ENCODE results near the gene KBTBD4. TPM values are rescaled to one million over a fixed set of nuclear protein-coding genes. Genes with fewer than 3 reads are reported as not detected.

Gene KBTBD4
- total RNA-seq (2021; ENCODE audit: unreplicated experiment) (13.2 TPM), Bru-seq, nascent RNA (percentile 63 among the genes with signal in this experiment), BruChase-seq, experiment 1, labeled RNA remaining after a 6-hour chase (percentile 49 among the genes with signal in this experiment), BruChase-seq, experiment 2, labeled RNA remaining after a 2-hour chase (percentile 86 among the genes with signal in this experiment)
- 15.0 and 16.0 TPM in 2 replicates for polyA plus RNA-seq (2012)
- long read RNA-seq, transcript KBTBD4-202 (4 exons, 2,372 nt), result major isoform, 40 of 55 reads
- long read RNA-seq, partial matches to known transcripts, result 0 of 55 reads
- long read RNA-seq, other reads (novel, unspliced or antisense), result 8 of 55 reads

DNA sequence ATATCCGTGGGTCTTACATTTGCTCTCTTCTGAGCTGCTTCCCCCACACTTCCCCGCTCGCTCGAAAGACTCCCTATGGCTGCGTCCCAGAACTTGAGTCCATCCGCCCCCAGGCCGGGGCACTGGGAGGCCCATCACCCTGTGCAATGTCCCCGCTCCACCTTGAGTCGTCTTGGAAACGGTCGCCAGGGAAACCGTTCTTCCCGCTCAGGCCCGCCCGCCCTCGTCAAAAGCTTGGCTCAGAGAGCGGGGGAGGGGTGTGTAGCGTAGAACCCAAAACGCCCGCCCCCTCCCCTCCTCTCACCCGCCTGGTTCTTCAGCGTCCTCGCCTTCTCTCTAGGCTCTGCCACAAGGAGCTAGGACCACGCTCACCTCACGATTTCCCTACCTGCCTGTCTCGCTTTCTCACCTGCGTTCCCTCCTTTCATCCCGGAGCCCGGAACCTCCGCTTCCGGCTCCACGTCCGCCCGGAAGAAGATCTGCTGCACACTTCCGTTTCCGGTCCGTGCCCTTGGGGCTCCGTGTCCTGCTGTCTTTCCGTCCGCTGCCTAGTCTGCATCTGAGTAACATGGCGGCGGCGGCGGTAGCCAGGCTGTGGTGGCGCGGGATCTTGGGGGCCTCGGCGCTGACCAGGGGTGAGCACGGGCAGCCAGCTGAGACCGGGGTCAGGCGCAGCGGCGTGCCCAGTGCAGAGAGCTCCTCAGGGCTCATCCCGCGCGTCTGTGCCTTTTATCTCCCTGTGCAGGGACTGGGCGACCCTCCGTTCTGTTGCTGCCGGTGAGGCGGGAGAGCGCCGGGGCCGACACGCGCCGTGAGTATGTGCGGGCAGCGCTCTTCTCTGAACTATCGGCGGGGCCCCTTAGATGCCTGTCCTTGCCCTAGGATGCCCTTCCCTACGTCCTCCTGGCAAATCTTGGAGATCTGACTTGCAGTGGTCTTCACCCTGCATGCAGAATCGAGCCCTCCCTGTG, at the start of gene KBTBD4, which contains the start of gene NDUFS3:
Gene KBTBD4, minus strand, starts transcription at position 447 of the 971 bp plus-strand sequence. Its CDS starts 19 bp downstream, at position 428.
Gene NDUFS3, plus strand, starts transcription at position 551 of the 971 bp plus-strand sequence. Its CDS starts 18 bp downstream, at position 569.
- no peaks in the 10 kb centered on the region for H3K27me3 ChIP-seq (ENCODE audit: insufficient read depth, low read length)
- BruUV-seq (replicated peaks), result TSS peak; percentile 74
- H3K9ac ChIP-seq (ENCODE audit: low read length), result peak within 1 kb of the TSS; percentile 88
- peak within 1 kb of the TSS; percentile 76 for H3K27ac ChIP-seq (ENCODE audit: low read depth, low read length)
- no peaks in the 10 kb centered on the region for H4K20me1 ChIP-seq (ENCODE audit: insufficient read depth)
- H3K36me3 ChIP-seq (ENCODE audit: control insufficient read depth in 1 of 2, insufficient read depth in 2 of 2, low read length in 2 of 2), result peaks cover 29 to 42% of the 10 kb centered on the region in 2 experiments
- H2AFZ ChIP-seq (ENCODE audit: low read depth, low read length, poor library complexity, severe bottlenecking), result no peak within 1 kb of the TSS
- ChIA-PET POLR2A (interaction anchor here (0.7 to 1.0 kb wide), 2 partner anchors 9 to 14 kb away, joined by 4 to 5 read pairs; no protein-coding TSS in a partner anchor), RAD21 (ENCODE audit: low non-redundant PET in 1 of 2, low total read pairs in 2 of 2, uncharacterized antibody in 2 of 2, unreplicated experiment in 2 of 2) (no interaction called here), CTCF (no interaction called here)
- DNase-seq (ENCODE audit: low read depth, low spot score) (peak; percentile 83), ATAC-seq (peak; percentile 90)
- peak within 1 kb of the TSS; percentile 90 to 100 for H3K4me3 ChIP-seq (replicated peaks in 1 of 2; ENCODE audit: low read depth in 1 of 2, low read length in 2 of 2)
- H3K9me3 ChIP-seq (ENCODE audit: control insufficient read depth in 1 of 2, insufficient read depth in 1 of 2, low read depth in 1 of 2, low read length in 2 of 2), result no peaks in the 10 kb centered on the region
- H3K9me2 ChIP-seq (ENCODE audit: insufficient read depth), result no peaks in the 10 kb centered on the region
- H3K4me2 ChIP-seq (ENCODE audit: low read length), result peak within 1 kb of the TSS; percentile 80
- intact Hi-C loops (cut with micrococcal nuclease), result no loop called here
- H3K4me1 ChIP-seq (ENCODE audit: control insufficient read depth in 1 of 2, insufficient read depth in 2 of 2, low read length in 2 of 2), result peaks cover 10 to 25% of the 10 kb centered on the region in 2 experiments
- H3K79me2 ChIP-seq (ENCODE audit: insufficient read depth, low read length), result peaks cover 59% of the 10 kb centered on the region
- TF ChIP-seq SRF (IDR thresholded peaks at IDR 0.05; ENCODE audit: low read depth) (peak; percentile 89), RAD21 (IDR thresholded peaks at IDR 0.05; ENCODE audit: low read depth) (no peak), REST (IDR thresholded peaks at IDR 0.05; ENCODE audit: low read depth) (no peak), ATF3 (IDR thresholded peaks at IDR 0.05) (no peak), ZNF274 (IDR thresholded peaks at IDR 0.05; ENCODE audit: low read depth, low read length) (no peak), POLR2AphosphoS5 (IDR thresholded peaks at IDR 0.05; ENCODE audit: low read depth, low read length) (peak; percentile 92), SIN3A (IDR thresholded peaks at IDR 0.05; ENCODE audit: low read depth) (peak; percentile 68; the same call in 1 of the 2 replicates), EZH2phosphoT487 (IDR thresholded peaks at IDR 0.05; ENCODE audit: borderline replicate concordance) (no peak), POLR2A (IDR thresholded peaks at IDR 0.05; ENCODE audit: borderline replicate concordance, extremely low read depth, insufficient read depth, insufficient read length) (peak; percentile 42), FOSL1 (IDR thresholded peaks at IDR 0.05; ENCODE audit: low read depth) (no peak), YY1 (IDR thresholded peaks at IDR 0.05; ENCODE audit: extremely low read depth, insufficient replicate concordance, low read depth, low read length) (peak; percentile 98), CBX3 (IDR thresholded peaks at IDR 0.05; ENCODE audit: low read depth) (peak; percentile 97), ZFX (IDR thresholded peaks at IDR 0.05) (peak; percentile 60), ELF1 (IDR thresholded peaks at IDR 0.05; ENCODE audit: borderline replicate concordance, low read depth) (peak; percentile 59; the same call in 1 of the 2 replicates)
- TF ChIP-seq, protein P1, sequence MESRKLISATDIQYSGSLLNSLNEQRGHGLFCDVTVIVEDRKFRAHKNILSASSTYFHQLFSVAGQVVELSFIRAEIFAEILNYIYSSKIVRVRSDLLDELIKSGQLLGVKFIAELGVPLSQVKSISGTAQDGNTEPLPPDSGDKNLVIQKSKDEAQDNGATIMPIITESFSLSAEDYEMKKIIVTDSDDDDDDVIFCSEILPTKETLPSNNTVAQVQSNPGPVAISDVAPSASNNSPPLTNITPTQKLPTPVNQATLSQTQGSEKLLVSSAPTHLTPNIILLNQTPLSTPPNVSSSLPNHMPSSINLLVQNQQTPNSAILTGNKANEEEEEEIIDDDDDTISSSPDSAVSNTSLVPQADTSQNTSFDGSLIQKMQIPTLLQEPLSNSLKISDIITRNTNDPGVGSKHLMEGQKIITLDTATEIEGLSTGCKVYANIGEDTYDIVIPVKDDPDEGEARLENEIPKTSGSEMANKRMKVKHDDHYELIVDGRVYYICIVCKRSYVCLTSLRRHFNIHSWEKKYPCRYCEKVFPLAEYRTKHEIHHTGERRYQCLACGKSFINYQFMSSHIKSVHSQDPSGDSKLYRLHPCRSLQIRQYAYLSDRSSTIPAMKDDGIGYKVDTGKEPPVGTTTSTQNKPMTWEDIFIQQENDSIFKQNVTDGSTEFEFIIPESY (IDR thresholded peaks at IDR 0.05; ENCODE audit: extremely low read depth, insufficient replicate concordance, low read length), result peak; percentile 72
- TF ChIP-seq, protein P2, sequence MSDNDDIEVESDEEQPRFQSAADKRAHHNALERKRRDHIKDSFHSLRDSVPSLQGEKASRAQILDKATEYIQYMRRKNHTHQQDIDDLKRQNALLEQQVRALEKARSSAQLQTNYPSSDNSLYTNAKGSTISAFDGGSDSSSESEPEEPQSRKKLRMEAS (IDR thresholded peaks at IDR 0.05), result peak; percentile 84

Measured in HCT116 (cell line).